Pancreas (tissue), 10 donors: ENCODE results near the gene ITPK1. TPM values are rescaled to one million over a fixed set of nuclear protein-coding genes. Genes with fewer than 3 reads are reported as not detected.
A peak's percentile ranks its signal among the peaks of the same experiment; 100 is the strongest.

Source experiments
- ATAC-seq, 4 donors: fragments of 200-7000 bp; cut with Tn5 transposase; one replicate each; pipeline versions ENCODE4 v1.8.0 to v1.9.1; 2020; ENCODE audit warnings: mild to moderate bottlenecking in 4 of 4, moderate library complexity in 4 of 4
- DNase-seq, 6 donors: peaks; one replicate each; pipeline ENCODE4 v3.0.0-alpha.2; 2020
- FAIRE-seq: peaks from 2 replicates; lab custom pipeline; 2012; peaks lifted over from hg19 to GRCh38; lab: Jason Lieb, UNC
- H3K27ac ChIP-seq, 4 donors: fragments of 200-600 bp; sonication (generic); 1 replicate in 3 of 4; 2 replicates in 1 of 4; pipeline versions ENCODE4 v1.5.0 to v1.8.0; 2020
- H3K27me3 ChIP-seq, 4 donors: fragments of 200-600 bp; one replicate each; pipeline ENCODE4 v1.8.0; 2021
- H3K36me3 ChIP-seq, 3 donors: fragments of 200-600 bp; sonication (generic) in 1 of 3; one replicate each; pipeline versions ENCODE4 v1.5.0 to v1.8.0; 2020 to 2021
- H3K4me1 ChIP-seq, 3 donors: fragments of 200-600 bp; one replicate each; pipeline ENCODE4 v1.8.0; 2021
- H3K4me3 ChIP-seq, 4 donors: fragments of 200-600 bp; sonication (generic) in 2 of 4; one replicate each; pipeline versions ENCODE4 v1.5.0 to v1.8.0; 2020 to 2021
- H3K9me3 ChIP-seq, 4 donors: fragments of 200-600 bp; one replicate each; pipeline ENCODE4 v1.8.0; 2021
- WGBS, 2 donors: extraction: QIAGEN DNeasy Blood & Tissue Kit; methylation state at CpG; one replicate each; pipeline ENCODE4 v1.1.7; 2013; 5-methylcytosine and 5-hydroxymethylcytosine counted together
- intact Hi-C, 3 donors: fragments of 100-400 bp; cut with DNase I; formaldehyde crosslinking; loops; one replicate each; pipeline versions ENCODE4 v1.11.1 to v1.14.2; 2022
- polyA plus RNA-seq, 2 donors: library from polyadenylated mRNA; stranded (reverse); fragments of 200-250 nt; gene quantifications; one replicate each; pipeline ENCODE4 v1.2.3, GENCODE V29; 2013
- total RNA-seq, 6 donors: library from RNA; stranded (reverse); fragmentation: NEBNext Ultra II Directional in 4 of 6; extraction: Animal tissue kit (Norgen Biotek cat#: 25700) in 4 of 6; gene quantifications; one replicate each; pipeline versions ENCODE4 v1.2.1 to v1.2.4, GENCODE V29; 2021 to 2023
- TF ChIP-seq, protein P1 (sequence below), 4 donors: fragments of 200-600 bp; sonication (generic) in 3 of 4; IDR thresholded peaks; one replicate each; pipeline versions ENCODE4 v1.5.0 to v1.8.0; 2021; ENCODE audit warnings: antibody characterized with exemption in 4 of 4
- donor health status: healthy with polysubstance abuse.
- donor health status: DM: no; HTN: no; CAD: no; lungs with moderate emphysema.
- donor health status: DM: no; HTN: no; CAD: no.
- donor health status: control.
- donor health status: control.
- donor health status: Bipolar disorder and iron deficiency.
- donor health status: DM: yes; HTN: yes; CAD: no.
- donor health status: DM: no; HTN: no; CAD: no.
- donor health status: DM: no; HTN: no; CAD: no.
- donor health status: DM: yes; HTN: yes; CAD: no.

ITPK1 gene
- total and polyA plus RNA-seq, 8 donors, result 23.2 to 38.3 (median 33.0) TPM

DNA sequence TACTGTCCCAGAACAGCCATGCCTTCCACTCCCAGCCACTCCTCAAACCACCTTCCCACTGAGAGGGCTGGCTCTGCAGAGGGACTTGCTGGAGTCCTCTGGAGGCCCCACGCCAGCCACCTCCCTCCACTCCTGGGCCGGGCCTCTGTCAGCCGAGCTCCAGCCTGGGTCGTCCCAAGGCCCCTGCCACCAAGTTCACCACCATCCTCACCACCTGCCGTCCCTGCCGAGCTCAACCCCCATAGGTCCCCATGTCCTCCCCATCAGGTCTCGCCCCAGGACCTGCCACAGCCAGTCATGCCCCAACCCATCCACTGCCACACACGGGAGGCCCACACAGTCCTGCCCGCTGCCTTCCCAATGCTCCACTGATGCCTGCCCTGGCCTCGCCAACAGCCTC, 39.0 kb downstream of the ITPK1 start:
- no peaks in the 10 kb centered on the region for H3K9me3 ChIP-seq
- no peak overlapping the region for H3K4me3 ChIP-seq
- no peaks in the 10 kb centered on the region for H3K4me1 ChIP-seq
- FAIRE-seq (no peak), DNase-seq (peak in 1 of 6 donors; percentile 65), ATAC-seq (no peak)
- H3K27me3 ChIP-seq, result no peaks in the 10 kb centered on the region
- intact Hi-C loops, result no loop called here
- TF ChIP-seq, protein P1, sequence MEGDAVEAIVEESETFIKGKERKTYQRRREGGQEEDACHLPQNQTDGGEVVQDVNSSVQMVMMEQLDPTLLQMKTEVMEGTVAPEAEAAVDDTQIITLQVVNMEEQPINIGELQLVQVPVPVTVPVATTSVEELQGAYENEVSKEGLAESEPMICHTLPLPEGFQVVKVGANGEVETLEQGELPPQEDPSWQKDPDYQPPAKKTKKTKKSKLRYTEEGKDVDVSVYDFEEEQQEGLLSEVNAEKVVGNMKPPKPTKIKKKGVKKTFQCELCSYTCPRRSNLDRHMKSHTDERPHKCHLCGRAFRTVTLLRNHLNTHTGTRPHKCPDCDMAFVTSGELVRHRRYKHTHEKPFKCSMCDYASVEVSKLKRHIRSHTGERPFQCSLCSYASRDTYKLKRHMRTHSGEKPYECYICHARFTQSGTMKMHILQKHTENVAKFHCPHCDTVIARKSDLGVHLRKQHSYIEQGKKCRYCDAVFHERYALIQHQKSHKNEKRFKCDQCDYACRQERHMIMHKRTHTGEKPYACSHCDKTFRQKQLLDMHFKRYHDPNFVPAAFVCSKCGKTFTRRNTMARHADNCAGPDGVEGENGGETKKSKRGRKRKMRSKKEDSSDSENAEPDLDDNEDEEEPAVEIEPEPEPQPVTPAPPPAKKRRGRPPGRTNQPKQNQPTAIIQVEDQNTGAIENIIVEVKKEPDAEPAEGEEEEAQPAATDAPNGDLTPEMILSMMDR (IDR thresholded peaks at IDR 0.05), result no peak
- no peaks in the 10 kb centered on the region for H3K36me3 ChIP-seq
- no peak overlapping the region for H3K27ac ChIP-seq
- 93 to 100% methylated on average over 10 of the region's 10 CpGs for WGBS, 2 donors

DNA sequence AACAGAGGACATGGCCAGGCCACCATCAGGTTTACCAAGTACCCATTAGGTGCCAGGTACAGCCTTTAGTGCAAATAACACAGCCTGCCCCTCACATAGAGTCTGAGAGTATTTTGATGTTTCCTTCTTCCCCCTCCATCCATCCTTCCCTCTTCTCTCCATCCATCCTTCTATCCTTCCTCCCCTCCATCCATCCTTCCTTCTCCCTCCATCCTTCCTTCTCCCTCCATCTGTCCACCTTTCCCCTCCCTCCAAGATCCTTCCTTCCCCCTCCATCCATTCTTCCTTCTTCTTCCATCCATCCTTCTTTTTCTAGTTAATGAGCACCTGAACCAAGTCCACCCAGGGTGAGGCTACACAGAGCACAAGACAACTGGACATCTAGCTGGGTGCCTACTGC, 39.8 kb downstream of the ITPK1 start:
- TF ChIP-seq, protein P1 (IDR thresholded peaks at IDR 0.05), result no peak
- ATAC-seq (no peak), DNase-seq (no peak), FAIRE-seq (no peak)
- no peaks in the 10 kb centered on the region for H3K27me3 ChIP-seq
- H3K27ac ChIP-seq, result no peak overlapping the region
- H3K9me3 ChIP-seq, result no peaks in the 10 kb centered on the region
- H3K36me3 ChIP-seq, result no peaks in the 10 kb centered on the region
- H3K4me1 ChIP-seq, result no peaks in the 10 kb centered on the region
- H3K4me3 ChIP-seq, result no peak overlapping the region
- intact Hi-C loops, result no loop called here

DNA sequence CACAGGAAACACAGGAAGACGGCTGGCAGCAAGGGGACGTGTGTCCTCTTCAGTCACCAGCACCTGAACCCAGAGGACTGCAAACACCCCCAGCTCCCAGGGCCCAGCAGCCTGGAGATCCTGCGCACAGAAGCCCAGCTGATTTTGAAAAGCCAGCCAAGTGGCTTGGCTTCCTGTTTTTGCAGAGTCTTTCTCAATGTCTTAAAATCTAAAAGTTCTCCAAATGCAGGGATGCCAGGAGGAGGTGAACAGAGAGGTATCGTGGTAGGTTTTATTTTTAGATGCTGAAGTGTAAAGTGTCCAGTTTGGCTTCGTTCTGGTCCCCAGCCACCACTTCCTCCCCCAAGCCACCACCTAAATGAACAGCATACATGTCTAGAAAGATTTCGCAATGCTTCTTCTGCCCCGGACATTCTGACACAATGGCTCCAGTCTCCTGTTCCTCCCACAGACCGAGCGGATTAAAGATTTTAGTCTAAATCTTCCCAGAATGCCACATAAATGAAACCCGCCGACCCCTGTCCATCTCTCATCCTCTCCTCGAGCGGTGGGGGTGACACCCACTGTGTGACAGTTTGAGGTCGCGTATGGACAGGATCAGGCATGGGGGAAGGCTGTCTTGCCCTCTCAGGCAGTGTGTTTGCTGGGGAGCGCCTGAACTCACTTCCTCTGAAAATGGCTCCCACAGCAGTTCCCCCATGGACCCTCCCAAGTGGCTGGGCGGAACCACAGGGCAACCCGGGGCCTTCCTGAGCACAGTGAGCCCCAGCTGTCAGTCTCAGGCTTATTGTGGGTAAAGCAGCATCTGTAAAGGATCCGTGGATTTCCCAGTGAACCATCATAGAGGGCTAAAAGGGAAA, 41.6 kb downstream of the ITPK1 start:
- FAIRE-seq (no peak), DNase-seq (peak in 1 of 6 donors; percentile 33), ATAC-seq (peak in 3 of 4 donors; percentile 53 to 75 (median 66))
- 67 to 71% methylated on average over 19 of the region's 19 CpGs for WGBS, 2 donors
- TF ChIP-seq, protein P1 (IDR thresholded peaks at IDR 0.05), result no peak
- H3K4me1 ChIP-seq, result no peaks in the 10 kb centered on the region
- H3K4me3 ChIP-seq, result no peak overlapping the region
- no peaks in the 10 kb centered on the region for H3K27me3 ChIP-seq
- no peaks in the 10 kb centered on the region for H3K36me3 ChIP-seq
- H3K9me3 ChIP-seq, result no peaks in the 10 kb centered on the region
- peak overlapping the region in 2 of 4 donors; percentile 50 to 60 for H3K27ac ChIP-seq
- intact Hi-C loops, result no loop called here

DNA sequence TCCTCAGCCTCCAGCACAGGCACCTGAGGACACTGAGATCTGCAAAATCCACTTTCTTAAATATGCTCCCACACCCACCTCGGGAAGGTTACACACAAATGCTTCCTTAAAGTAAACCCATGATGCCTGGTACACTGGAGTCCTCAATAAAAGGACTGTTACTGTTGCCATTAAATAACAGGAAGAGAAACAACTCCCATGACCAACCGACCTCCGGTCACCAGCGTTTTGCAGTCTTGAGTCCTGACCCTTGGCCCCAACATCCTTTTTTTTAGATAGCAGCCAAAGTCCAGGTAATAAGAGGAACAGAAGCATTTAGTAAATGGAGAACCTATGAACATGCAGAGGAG, 42.4 kb downstream of the ITPK1 start:
- ATAC-seq, result peak in 2 of 4 donors; percentile 9 to 44

More for the DNA sequence above, 42.4 kb downstream of the ITPK1 start:
- TF ChIP-seq, protein P1 (IDR thresholded peaks at IDR 0.05), result no peak
- H3K27ac ChIP-seq, result peak overlapping the region in 1 of 4 donors; percentile 60
- no peaks in the 10 kb centered on the region for H3K9me3 ChIP-seq
- FAIRE-seq (no peak), DNase-seq (peak in 1 of 6 donors; percentile 2)
- no peaks in the 10 kb centered on the region for H3K4me1 ChIP-seq
- H3K27me3 ChIP-seq, result no peaks in the 10 kb centered on the region
- H3K4me3 ChIP-seq, result no peak overlapping the region
- 78 to 81% methylated on average over 4 of the region's 4 CpGs for WGBS, 2 donors
- H3K36me3 ChIP-seq, result no peaks in the 10 kb centered on the region
- intact Hi-C loops, result no loop called here
